Measurements from ENCODE around the gene STXBP3.
A peak's percentile ranks its signal among the peaks of the same experiment; 100 is the strongest.
"Not testable (repeated sequence)": the region's sequence is repeated elsewhere in the genome, so short reads cannot be mapped to it uniquely, and the experiment has no call there.

Gene STXBP3

DNA sequence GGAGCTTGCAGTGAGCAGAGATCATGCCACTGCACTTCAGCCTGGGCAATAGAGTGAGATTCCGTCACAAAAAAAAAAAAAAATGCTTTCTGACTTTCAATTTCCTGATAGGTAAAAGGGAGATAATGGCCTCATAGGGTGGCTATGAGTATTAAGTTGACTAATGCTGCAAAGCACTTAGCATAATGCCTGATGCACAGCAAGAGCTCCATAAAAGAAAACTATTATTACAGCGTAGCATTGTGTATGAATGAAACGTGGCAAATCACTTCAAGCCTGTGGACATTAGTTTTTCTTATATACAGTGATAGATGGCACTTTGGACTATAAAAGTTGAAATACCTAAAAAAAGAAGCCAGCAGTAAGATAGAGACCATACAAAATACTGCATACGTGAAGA is 17.0 kb upstream of the STXBP3 start:
- no peak for DNase-seq

- DNase-seq, result no peak
Observed at GRCh38 chr1:108732398-108732797, 14.1 kb upstream of the STXBP3 start.

GRCh38 chr1:108734171-108734865 is 12.2 kb upstream of the STXBP3 start:
- no peak for DNase-seq

DNA sequence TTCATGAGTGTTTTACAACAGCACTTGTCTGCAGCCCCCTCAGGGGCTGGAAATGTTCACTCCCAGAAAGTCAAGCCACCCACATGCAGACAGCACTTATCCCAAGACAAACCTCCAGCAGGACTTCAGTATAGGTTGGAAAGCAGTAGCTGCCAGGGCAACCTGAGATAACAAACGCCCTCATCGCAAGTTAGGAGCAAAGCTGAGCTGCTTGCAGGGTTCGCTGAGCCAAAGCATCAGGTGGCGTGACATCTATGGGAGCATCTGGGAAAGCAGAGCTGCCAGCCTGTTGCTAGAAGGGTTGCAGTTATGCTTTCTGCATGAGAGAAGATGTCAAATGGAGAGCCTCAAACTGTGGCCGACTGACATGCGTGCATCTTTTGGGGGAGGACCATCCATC is 4.2 kb upstream of the STXBP3 start:
- DNase-seq, result no peak

- no peak for DNase-seq
Observed at GRCh38 chr1:108745980-108746381, 493 bp upstream of the STXBP3 start.

GRCh38 chr1:108747171-108747850 is 837 bp downstream of the STXBP3 start:
- DNase-seq, result peak; percentile 75

- peak; percentile 31 for DNase-seq
Observed at GRCh38 chr1:108747898-108748297, 1.4 kb downstream of the STXBP3 start.

DNA sequence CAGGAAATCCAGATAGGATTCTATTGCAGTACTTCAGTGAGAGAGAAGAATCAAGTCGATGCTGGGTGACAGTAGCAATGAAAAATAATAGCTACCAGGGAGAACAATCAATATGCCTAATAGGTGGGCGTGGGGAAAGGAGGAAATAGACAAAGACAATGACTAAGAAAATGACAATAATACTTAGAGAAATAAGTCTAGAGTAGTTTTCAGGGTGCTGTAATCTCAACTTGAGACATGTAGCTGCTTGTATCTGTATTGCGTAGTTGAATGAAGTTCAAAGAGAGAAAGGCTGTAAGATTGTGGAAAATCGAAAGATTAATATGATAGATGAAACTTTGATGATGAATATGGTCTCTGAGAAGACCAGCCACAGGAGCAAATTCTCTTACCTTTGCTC is 2.6 kb downstream of the STXBP3 start:
- no peak for DNase-seq

- DNase-seq, result no peak
Observed at GRCh38 chr1:108750476-108751181, 4.2 kb downstream of the STXBP3 start.

DNA sequence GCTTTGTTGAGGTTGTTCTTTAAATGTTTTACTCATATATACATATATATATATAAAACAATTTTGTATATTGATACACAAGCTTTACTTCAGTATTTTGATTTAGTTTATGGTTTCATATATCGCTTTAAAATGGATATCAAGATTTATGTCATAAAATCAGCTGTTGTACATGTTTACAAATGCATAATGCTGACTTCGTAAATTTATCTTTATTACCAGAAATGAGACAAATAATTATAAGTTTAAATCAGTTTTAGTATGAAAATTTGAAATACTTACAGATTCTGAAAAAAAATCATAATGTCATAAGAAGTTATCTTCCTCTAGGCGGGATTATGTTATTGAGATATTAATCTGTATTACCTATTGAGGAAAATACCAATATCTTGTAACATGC is 6.9 kb downstream of the STXBP3 start:
- DNase-seq, result no peak

DNA sequence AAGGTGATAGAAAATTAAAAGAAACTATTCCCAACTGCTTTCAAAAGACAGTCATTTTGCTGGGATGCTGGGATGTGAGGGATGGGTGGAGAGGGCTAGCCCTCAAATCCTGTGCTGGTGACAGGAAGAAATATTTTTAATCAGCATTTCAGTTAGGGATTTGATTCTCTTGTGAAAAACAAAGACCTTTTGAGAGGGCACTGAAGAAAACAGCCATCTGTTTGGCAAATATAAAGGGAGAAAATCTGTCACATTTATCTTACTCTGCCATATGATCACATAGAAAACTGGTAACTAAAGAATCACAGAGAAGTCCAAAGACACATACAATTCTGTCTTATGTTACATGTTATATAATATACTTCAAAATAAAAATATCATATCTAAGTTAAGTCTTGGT is 12.3 kb downstream of the STXBP3 start:
- no peak for DNase-seq

GRCh38 chr1:108767115-108767514 is 20.6 kb downstream of the STXBP3 start:
- DNase-seq, result no peak

DNA sequence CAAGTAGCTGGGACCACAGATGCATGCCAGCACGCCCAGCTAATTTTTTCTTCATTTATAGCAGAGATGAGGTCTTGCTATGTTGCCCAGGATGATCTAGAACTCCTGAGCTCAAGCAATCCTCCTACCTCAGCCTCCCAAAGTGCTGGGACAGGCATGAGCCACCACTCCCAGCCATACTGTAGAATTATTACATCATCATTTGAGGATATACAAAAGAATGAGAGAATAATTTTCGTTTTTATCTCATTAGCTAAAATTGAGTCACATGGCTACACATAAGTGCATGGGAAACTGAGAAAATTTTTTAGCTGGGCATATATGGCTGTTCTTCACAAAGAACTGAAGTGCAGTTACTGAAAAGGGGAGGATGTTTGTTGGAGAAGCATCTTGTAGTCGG is 21.2 kb downstream of the STXBP3 start:
- no peak for DNase-seq

DNA sequence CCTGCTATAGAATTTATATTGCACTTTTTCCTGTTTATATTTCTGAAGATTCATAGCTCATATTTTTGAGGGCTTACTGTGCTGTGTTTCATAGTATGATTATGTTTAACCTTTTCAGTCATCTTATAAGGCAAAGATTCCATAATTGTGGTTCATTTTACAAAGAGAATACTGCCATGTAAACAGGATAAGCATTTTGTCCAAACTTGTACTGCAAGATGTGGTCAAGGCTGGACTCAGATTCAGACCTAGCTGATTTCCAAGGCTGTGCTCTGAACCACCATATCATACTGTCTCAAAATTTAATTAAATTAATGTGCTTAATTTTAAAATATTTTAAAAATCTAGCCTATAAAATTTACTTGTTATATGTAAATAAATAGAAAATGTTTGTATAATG is 31.4 kb downstream of the STXBP3 start:
- no peak for DNase-seq

- no peak for DNase-seq
Observed at GRCh38 chr1:108779455-108779854, 33.0 kb downstream of the STXBP3 start.

DNA sequence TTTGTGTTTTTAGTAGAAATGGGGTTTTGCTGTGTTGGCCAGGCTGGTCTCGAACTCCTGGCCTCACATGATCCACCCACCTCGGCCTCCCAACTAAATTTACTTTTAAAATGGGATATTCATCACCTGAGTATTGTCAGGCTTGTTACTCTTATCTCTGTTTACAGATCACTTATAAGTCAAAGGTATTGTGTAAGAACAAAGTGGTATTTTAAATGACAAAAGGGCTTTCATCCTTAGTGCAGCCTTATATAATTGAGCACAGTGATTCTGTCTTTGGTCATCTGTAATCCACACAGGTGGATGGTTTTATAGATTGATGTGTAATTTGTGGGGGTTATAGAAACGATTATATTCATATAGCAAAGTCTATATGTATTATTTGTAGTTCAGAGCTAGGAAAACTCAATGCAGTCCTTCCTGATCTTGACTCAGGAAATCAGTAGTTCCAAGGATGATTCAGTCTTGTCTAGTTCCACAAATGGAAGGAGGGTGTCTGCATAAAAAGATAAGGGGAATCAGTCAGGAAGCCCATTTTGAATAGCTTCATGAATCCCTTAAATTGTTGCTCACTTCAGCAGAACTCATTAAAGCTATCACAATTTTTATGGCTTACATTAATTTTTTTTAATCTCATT is 34.6 kb downstream of the STXBP3 start:
- DNase-seq, result no peak

DNA sequence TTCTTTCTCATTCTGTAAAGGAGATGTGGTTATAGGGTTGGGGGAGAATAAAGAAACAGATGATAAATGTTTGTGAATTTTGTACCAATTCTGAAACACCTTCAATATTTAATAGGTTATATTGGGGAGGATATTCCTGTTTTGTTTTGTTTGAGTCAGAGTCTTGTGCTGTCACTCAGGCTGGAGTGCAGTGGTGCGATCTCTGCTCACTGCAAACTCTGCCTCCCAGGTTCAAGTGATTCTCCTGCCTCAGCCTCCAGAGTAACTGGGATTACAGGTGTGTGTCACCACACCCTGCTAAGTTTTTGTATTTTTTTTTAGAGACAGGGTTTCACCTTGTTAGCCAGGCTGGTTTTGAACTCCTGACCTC is 35.1 kb downstream of the STXBP3 start:
- DNase-seq, result not testable (repeated sequence)

DNA sequence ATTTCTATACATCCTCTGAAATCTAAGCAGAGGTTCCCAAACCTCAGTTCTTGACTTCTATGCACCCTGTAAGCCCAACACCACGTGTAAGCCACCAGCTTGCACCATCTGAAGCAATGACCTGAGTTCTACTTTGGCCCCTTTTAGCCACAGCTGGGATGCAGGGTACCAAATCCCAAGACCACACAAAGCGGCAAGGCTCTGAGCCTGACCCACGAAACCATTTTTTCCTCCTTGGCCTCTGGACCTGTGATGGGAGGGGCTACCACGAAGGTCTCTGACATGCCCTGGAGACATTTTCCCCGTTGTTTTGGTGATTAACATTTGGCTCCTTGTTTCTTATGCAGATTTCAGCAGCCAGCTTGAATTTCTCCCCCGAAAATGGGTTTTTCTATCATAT is 38.8 kb downstream of the STXBP3 start:
- DNase-seq, result no peak

GRCh38 chr1:108785880-108786279 is 39.4 kb downstream of the STXBP3 start:
- DNase-seq, result no peak

- DNase-seq, result no peak
Observed at GRCh38 chr1:108791790-108792189, 45.3 kb downstream of the STXBP3 start.

- no peak for DNase-seq
Observed at GRCh38 chr1:108792420-108792819, 45.9 kb downstream of the STXBP3 start.

DNA sequence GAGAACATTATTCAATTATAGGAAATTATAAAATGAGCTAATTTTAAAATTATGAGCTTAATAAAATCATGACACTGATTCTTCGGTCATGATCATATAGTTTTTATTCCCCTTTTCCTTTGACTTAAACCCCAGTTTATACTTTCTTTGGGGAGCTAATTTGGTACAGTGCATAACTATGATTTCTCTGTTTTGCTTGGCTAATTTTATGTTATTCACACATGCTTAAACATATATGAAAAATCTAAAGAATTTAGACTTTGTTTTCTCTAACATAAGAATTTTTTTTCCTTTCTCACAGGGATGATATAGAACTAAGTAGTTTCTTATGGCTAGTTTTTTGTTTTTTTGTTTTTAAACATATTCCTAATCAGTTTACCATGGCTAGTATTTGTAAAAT is 52.5 kb downstream of the STXBP3 start:
- no peak for DNase-seq

DNA sequence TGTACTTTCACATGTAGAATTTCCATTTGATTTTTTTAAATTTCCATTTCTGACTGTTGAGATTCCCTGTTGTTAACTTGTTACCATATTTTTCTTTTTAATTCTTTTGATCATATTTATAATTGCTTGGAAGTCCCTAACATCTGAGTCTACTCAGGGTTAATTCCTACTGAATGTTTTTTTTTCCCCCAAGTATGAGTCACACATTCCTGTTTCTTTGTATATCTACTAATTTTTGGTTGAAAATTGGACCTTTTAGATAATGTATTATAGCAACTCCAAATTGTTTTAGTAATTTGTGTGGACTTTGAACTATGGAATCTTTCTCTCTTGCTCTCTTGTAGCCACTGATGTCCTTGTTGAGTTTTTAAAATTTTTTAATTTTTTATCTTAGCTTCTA is 54.6 kb downstream of the STXBP3 start:
- DNase-seq, result no peak

DNA sequence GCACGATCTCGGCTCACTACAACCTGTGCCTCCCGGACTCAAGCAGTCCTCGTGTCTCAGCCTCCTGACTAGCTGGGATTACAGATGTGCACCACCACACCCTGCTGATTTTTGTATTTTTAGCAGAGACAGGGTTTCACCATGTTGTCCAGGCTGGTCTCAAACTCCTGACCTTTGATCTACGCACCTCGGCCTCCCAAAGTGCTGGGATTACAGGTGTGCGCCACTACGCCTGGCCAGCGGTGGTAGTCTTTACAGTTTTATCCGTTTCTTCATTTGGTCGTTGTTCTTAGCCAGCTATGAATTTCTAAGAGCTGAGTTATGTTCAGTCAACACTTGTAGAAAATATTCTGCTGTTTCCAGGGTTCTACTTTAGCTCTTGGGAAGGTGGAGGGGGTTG is 57.1 kb downstream of the STXBP3 start:
- no peak for DNase-seq

Measured in MV-4-11 (cell line).